ENCODE data around the gene SLC6A16.

Gene SLC6A16

DNA sequence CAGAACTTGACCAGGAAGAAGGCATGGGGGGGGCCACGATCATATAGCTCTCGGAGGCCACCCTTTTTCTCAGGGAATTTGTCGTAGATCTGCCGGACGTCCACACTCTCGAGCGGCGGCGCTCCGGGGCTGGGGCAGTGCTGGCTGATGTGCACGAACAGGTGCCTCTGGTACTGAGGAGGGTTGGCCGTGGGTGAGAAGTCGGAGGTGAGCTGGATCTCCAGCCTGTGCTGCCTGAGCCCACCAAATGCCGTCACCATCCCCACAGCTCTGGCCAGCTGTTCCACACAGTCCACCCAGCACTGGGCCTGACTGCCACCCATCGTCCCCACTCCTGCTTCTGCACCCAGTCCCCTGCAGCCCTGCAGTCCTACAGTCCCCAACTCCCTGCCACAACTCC, 22.2 kb upstream of the SLC6A16 start:
- DNase-seq (ENCODE audit: insufficient read length, low spot score) (no peak), FAIRE-seq (no peak)

DNA sequence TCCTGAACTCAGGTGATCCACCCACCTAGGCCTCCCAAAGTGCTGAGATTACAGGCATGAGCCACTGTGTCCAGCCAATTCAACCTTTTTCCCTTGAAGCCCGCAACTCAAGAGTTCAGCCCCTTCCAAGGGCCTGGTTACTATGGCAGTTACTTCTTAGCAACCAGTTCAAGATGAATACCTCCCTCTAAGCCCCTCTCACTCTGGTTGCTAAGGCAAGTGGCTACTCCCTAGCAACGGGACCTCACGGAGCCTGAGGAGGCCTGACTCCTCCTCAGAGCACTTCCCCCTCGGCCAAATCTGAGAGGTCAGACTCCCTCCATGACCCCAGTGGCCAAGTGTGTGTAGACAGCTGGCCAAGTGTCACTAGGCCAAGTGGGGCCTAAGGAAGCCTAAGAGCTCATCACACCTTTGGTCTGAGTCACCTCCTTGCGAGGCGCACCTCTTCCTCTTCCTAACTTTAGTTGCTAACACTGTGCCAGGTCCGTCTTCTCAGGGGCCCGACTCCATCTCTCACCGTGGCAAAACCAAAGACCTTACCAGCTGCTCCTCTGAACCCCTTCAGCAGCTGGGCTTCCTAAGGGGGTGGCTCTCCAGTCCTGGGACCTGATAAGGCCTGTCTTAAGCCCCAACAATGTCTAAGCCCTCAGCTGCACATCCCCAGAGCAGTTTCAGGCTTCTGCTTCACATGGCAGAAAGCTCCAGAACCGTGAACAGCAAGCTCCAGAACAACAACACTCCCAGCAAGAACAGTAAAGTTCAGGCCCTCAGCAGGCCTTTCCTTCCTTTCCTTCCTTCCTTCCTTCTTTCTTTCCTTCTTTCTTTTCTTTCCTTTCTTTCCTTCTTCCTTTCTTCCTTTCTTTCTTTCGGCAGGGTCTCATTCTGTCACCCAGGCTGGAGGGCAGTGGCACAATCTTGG, 19.8 kb upstream of the SLC6A16 start:
- DNase-seq (ENCODE audit: insufficient read length, low spot score) = no peak
- no peak for FAIRE-seq

DNA sequence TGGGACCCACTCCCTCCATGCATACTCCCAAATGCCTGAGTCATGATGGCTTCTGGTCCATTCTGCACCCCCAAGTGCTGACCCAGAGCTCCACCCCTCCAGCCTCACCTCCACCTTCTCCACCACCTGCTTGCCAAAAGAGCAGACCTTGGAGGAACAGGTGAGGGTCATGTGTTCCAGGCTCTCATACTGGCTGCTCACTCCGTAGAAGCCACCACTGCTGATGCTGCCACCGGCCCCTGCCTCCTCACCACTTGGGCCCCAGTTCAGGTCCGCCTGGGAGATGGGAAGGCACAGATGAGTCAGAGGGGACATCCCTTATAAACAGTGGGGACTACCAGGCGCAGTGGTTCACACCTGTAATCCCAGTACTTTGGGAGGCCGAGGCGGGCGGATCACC, 18.1 kb upstream of the SLC6A16 start:
- FAIRE-seq = no peak
- no peak for DNase-seq (ENCODE audit: insufficient read length, low spot score)

DNA sequence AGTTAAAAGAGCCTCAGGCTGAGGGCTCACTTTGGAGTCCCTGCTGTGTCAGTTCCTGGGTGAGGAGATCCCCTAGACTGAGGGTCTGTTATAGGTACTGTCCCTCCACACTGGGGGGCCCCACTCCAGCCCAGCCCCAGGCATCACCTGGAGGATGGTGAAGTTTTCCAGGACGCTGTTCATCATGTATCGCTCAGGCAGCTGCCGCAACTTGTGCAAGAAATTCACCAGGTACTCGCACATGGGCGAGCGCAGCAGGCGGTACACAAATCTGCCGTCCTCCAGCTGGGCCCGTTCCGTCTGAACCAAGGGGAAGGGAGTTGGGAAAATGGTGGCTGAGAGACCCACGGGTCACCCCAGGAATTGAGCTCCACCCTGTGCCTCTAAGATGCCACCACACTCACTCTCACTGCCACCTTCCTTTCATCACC, 17.3 kb upstream of the SLC6A16 start:
- no peak for FAIRE-seq

DNA sequence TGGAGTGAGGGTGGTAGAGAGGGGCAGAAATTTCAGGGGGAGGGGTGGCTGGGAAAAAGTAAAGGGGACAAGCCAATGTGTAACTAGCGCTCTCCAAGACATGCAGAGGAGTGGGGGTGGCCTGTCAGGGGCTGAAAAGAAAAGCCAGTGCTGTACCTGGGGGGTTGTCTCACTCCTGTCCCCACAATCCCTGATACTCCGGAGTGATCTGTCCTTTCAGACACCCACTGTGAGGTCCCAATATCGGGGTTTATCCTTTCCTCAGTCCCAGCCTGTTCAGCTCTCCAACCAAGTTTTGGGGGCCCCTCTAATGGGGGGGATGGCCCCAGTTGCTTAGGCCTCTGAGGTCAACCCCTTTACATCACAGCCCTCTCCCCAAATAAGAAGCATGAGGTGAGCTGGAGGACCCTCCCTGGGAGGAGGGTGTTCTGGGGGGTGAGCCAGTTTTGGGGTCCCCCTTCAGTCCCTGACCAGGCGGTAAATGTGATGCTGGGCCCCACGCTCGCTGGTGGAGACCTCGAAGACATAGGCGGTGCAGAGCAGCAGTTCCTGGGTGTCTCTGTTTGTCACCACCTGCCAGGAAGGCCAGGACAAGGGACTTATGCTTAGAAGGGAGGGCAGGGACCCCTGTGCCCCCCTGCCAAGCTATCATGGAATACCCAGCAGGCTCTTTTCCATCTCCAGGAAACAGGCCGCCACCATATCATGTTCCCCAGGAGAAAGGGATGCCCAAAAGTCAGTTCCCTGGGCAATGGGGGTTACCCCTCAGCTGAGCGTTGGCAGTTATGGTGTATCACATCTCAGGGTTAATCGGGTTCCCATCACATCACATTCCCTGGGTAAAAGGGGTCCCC, 16.1 kb upstream of the SLC6A16 start:
- FAIRE-seq = no peak
- DNase-seq (ENCODE audit: insufficient read length, low spot score) = no peak

More for the DNA sequence above, 17.3 kb upstream of the SLC6A16 start:
- no peak for DNase-seq (ENCODE audit: insufficient read length, low spot score)

DNA sequence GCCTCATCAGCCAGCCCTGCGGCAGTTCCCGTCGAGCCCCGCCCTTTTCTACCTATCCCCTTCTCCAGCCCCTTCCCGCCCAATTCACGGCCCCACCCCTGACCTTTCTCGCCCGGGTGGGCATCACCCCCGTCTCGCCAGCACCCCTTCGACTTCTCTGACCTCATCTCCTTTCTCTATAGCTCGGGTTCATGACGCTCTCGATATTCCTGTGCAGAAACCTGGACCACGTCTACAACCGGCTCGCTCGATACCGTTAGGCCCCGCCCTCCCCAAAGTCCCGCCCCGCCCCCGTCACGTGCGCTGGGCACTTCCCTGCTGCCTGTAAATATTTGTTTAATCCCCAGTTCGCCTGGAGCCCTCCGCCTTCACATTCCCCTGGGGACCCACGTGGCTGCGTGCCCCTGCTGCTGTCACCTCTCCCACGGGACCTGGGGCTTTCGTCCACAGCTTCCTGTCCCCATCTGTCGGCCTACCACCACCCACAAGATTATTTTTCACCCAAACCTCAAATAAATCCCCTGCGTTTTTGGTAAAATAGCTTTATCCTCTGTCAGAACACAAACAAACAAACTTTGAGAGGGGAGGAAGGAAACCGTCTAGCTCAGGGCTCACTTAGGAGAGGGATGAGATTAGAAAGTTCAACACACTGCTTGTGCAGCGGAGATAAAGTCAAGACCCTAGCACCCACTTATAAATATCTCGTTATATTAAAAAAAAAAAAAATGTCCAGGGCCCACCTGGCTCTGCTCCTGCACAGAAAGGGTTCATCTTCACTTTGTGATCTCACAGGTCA, 15.3 kb upstream of the SLC6A16 start:
- DNase-seq (ENCODE audit: insufficient read length, low spot score) = peak; percentile 98
- FAIRE-seq = peak; percentile 97

DNA sequence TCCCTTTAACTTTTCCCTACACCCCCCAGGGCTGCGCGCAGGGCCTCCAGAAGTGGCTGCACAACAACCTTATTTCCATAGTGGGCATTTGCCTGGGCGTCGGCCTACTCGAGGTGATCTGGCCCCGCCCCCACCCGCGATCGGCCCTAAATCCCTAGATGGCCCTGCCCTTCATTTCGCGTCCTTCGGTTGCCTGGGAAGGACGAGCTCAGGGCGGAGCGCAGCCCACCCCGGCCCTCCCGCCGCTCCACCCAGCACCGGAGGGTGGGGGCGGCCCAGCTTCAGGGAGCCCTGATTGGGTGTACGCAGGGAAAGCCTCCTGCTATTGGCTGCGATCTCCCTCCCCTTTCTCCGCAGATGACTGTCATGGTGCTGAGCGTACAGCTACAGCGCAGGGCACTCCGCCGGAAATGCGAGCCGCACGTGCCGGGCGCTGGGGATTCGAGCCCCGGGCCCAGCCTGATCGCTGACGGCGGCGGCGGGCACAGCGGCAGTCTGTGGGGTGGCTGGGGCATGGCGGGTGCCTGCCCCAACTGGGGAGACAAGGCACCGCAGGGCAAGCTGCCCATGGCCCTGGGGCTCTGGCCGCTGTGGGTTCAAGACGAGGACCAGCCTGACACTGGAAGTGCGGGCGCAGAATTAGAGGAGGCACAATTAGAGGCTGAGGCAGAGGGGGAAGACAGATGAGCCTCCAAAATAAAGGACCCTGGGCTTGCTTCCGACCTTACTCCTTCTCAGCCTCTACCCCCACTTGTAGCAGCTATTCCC, 14.5 kb upstream of the SLC6A16 start:
- no peak for DNase-seq (ENCODE audit: insufficient read length, low spot score)
- no peak for FAIRE-seq

DNA sequence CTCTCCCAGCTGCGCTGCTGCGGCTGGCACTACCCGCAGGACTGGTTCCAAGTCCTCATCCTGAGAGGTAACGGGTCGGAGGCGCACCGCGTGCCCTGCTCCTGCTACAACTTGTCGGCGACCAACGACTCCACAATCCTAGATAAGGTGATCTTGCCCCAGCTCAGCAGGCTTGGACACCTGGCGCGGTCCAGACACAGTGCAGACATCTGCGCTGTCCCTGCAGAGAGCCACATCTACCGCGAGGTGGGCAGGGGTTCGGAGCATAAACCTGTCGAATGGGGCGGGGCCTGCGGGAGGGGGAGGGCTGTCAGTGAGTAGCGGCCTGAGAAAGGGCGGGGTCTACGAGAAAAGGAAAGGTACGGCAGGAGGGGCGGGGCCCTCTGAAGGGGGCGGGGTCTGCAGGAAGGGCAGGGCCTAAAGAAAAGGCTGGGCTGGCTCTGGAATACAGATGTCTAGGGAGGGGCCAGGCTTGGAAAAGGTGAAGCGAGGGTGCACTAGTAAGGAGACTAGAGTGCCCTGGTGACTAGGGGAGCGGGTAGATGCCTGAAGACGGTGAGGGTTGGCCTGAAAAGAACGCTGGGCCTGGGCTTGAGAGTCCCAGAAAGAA, 13.8 kb upstream of the SLC6A16 start:
- FAIRE-seq = no peak
- no peak for DNase-seq (ENCODE audit: insufficient read length, low spot score)

DNA sequence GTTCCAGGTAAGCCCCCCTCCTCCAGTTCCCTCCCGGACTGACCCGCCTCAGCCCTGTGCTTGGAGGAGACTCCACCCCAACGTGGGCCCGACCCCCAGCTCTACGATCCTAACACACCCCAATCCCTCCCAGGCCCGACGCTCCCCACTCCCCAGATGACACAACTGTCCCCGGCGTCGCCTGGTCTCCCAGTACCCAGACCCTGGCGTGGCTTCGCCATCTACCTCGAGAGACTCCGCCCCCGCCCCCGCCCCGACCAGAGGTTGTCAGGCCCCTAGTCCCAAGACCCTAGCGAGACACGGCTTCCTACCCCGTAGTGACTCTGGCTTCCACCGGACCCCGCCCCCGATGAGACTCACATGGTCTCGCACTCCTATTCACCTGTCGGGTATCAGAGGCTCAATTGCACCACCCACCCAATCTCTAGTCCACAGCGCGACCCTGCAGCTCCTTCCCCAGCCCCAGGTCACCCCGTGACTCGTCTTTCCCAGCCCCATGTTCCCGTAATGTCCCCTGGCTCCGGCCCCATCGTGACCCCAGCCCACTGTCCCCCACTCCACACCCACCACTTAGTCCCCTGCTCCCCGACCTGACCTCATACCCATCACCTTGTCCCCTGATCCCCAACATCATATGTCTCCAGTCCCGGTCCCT, 13.2 kb upstream of the SLC6A16 start:
- no peak for DNase-seq (ENCODE audit: insufficient read length, low spot score)
- no peak for FAIRE-seq

DNA sequence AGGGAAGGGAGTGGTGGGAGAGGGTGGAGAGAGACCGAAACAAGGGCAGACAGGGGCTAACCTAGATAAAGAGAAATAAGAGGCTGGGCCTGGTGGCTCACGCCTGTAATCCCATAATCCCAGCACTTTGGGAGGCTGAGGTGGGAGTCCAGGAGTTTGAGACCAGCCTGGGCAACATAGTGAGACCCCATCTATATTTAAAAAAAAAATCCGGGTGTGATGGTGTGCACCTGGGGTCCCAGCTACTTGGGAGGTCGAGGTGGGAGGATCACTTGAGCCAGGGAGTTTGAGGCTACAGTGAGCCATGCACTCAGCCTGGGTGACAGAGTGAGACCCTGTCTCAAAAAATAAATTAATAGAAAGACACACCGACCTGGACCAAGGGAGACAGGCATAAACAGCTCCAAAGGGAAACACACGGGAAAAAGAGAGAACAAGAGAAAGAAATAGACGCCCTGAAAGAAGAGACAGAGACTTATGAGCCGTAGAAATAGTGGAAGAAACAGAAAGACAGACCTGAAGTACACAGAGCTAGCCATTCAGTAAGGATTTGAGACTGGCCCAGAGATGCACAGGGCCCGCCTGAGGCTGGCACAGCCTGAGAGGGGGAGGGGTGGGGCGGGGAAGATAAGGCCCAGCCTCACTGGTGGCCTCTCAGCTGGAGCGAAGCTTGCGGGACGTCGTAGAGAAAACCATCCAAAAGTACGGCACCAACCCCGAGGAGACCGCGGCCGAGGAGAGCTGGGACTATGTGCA, 12.5 kb upstream of the SLC6A16 start:
- DNase-seq (ENCODE audit: insufficient read length, low spot score) = no peak
- FAIRE-seq = no peak

DNA sequence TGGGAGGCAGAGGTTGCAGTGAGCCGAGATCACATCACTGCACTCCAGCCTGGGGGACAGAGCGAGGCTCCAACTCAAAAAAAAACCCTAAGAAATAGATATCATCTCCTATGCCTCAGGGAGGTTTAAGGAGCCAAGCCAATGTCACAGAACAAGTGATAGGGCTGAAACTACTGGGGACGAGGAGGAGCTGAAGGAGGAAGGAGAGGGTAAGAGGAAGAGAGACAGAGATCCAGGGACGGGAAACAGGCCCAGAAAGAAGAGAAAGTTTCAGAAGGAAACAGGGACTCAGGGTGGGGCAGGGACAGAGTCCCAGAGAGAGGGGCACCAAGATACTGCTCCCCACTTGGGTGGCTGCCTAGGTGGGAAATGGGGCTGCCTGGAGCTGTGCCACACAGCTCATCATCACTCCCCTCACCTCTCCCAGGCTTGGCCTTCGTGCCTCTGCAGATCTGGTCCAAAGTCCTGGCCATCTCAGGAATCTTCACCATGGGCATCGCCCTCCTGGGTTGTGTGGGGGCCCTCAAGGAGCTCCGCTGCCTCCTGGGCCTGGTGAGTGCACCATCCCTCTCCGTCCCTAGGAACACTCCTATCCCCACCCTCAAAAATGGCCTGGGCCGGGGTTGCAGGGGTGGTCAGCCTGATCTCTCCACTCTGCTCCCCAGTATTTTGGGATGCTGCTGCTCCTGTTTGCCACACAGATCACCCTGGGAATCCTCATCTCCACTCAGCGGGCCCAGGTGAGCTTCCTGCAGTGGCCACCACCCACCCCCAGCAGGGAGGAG, 11.7 kb upstream of the SLC6A16 start:
- FAIRE-seq = peak; percentile 21
- no peak for DNase-seq (ENCODE audit: insufficient read length, low spot score)

DNA sequence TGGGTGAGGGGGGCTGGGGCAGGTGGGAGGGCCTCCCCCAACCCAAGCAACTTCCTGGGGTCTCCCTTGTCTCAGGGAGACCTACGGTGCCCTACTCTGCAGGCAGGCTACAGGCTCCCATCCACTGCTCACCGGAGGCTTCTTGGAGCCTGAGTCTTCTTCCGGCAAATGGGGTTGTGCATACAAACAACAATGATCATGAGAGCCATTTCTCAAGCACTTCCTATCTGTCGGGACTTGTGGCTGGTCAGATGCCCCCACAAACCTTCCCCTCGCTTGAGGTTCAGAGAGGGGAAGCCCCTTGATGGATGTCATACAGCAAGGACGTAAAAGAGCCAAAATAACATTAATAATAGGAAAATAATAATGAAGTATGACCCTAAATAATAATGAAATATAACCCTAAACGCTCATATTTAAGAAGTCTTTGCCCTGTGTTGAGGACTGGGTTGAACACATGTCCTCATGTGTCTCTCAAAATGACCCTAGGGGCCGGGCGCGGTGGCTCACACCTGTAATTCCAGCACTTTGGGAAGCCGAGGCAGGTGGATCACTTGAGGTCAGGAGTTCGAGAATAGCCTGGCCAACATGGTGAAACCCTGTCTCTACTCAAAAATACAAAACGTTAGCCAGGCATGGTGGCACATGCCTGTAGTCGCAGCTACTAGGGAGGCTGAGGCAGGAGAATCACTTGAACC, 10.9 kb upstream of the SLC6A16 start:
- peak; percentile 82 for FAIRE-seq
- DNase-seq (ENCODE audit: insufficient read length, low spot score) = no peak

DNA sequence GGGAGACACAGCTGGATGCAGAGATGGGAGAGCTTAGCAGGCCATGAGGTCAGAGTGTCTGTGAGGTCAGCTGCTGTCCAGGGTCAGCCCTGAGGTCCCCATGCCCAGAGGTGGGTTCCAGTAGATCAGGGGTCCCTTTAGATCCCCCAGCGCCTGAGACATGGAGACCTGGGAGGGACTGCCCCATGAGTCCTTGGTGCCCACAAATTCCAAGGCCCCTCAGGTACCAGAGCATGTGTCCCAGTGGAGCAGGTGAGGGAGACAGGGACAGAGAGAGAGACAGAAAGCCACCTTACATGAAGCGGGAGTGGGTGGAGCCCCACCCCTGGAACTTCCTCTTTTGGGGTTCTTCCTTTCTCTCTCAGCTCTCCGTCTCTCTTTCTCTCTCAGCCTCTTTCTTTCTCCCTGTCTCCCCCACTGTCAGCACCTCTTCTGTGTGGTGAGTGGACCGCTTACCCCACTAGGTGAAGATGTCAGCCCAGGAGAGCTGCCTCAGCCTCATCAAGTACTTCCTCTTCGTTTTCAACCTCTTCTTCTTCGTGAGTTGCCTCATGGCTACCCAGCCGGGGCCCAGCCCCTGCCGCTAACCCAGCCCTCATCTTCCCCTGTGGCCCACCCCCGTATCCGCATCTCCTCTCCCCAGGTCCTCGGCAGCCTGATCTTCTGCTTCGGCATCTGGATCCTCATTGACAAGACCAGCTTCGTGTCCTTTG, 10.2 kb upstream of the SLC6A16 start, which contains the start of gene CD37:
Gene CD37, plus strand, starts transcription at position 336 of the 713 bp plus-strand sequence. Its CDS starts 135 bp downstream, at position 471.
- DNase-seq (ENCODE audit: insufficient read length, low spot score) = peak; percentile 60
- peak; percentile 99 for FAIRE-seq

DNA sequence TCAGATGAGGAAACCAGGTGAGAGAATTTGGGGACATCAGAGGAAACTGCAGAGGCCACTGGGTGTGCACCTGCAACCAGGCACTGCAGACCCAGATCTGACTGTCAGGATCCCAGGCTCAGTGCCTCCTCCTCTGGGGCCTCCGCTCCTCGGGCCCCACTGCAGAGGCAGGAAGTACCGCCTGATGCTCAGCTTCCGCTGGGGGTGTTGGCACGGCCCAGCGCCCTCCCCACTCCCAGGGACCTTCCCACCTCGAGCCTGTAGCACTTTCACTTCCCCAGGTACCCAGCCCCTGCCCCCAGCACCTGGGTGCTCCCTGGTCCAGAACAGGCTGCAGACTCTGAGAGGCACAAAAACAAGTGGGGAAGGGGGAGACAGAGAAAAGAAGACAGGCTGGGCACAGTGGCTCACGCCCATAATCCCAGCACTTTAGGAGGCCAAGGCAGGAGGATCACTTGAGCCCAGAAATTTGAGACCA, 8.9 kb upstream of the SLC6A16 start:
- DNase-seq (ENCODE audit: insufficient read length, low spot score) (peak; percentile 52), FAIRE-seq (peak; percentile 87)

DNA sequence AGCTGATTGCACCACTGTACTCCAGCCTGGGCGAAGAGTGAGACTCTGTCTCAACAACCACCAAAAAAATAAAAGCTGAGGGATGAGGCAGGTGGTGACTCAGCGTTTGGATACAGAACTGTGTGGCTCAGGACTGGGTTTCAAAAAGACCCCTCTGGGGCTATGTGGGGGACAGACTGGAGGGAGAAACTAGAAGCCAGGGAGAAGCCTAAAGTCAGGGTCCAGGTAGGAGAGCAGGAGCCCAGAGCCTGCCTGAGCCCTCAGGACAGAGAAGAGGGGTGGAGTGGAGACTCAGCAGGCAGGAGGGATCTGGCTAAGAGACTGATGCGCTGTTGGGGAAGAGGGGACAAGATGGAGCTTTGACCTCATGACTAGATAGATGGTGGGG, 8.4 kb upstream of the SLC6A16 start:
- FAIRE-seq (peak; percentile 23), DNase-seq (ENCODE audit: insufficient read length, low spot score) (no peak)

Measured in GM19239 (cell line).